Heart right ventricle (tissue), 16 donors: ENCODE results near the gene HK1. TPM values are rescaled to one million over a fixed set of nuclear protein-coding genes. Genes with fewer than 3 reads are reported as not detected.

Experiments used
- ATAC-seq, 8 donors: fragments of 200-7000 bp; cut with Tn5 transposase; one replicate each; pipeline ENCODE4 v1.9.1; 2020; ENCODE audit warnings: mild to moderate bottlenecking in 8 of 8, moderate library complexity in 8 of 8, moderate number of reproducible peaks in 1 of 8
- DNase-seq, 2 donors: peaks; one replicate each; pipeline ENCODE4 v3.0.0-alpha.2; 2020
- H3K27ac ChIP-seq, 10 donors: fragments of 200-600 bp; sonication (generic) in 2 of 10; one replicate each; pipeline versions ENCODE4 v1.5.0 to v1.8.0; 2020 to 2022; ENCODE audit warnings: mild to moderate bottlenecking in 3 of 10
- H3K27me3 ChIP-seq, 7 donors: fragments of 200-600 bp; one replicate each; pipeline ENCODE4 v1.8.0; 2021 to 2022; ENCODE audit warnings: mild to moderate bottlenecking in 2 of 7
- H3K36me3 ChIP-seq, 9 donors: fragments of 200-600 bp; sonication (generic) in 1 of 9; one replicate each; pipeline versions ENCODE4 v1.5.0 to v1.8.0; 2020 to 2022; ENCODE audit warnings: mild to moderate bottlenecking in 2 of 9
- H3K4me1 ChIP-seq, 9 donors: fragments of 200-600 bp; sonication (generic) in 1 of 9; one replicate each; pipeline versions ENCODE4 v1.5.0 to v1.8.0; 2020 to 2022; ENCODE audit warnings: mild to moderate bottlenecking in 4 of 9
- H3K4me3 ChIP-seq, 10 donors: fragments of 200-600 bp; sonication (generic) in 2 of 10; one replicate each; pipeline versions ENCODE4 v1.5.0 to v1.8.0; 2020 to 2022; ENCODE audit warnings: mild to moderate bottlenecking in 7 of 10, moderate library complexity in 2 of 10
- H3K9me3 ChIP-seq, 11 donors: fragments of 200-600 bp in 10 of 11; sonication (generic) in 2 of 11; one replicate each; pipeline versions ENCODE4 v1.5.0 to v1.8.0; 2013 to 2022; ENCODE audit warnings: mild to moderate bottlenecking in 2 of 11, control low read depth in 1 of 11, moderate library complexity in 1 of 11
- CTCF ChIP-seq, 9 donors: fragments of 200-600 bp; sonication (generic) in 2 of 9; IDR thresholded peaks; one replicate each; pipeline versions ENCODE4 v1.5.0 to v1.8.0; 2021 to 2022; ENCODE audit warnings: antibody characterized with exemption in 9 of 9, mild to moderate bottlenecking in 5 of 9, moderate library complexity in 1 of 9
- WGBS, 2 donors: extraction: QIAGEN DNeasy Blood & Tissue Kit; methylation state at CpG; one replicate each; pipeline ENCODE4 v1.1.7; 2013; ENCODE audit warnings: inconsistent platforms in 1 of 2; 5-methylcytosine and 5-hydroxymethylcytosine counted together
- intact Hi-C, 10 donors: fragments of 100-400 bp; cut with DNase I; formaldehyde crosslinking; loops; one replicate each; pipeline versions ENCODE4 v1.11.1 to v1.14.2; 2022
- polyA plus RNA-seq, 2 donors: library from polyadenylated mRNA; stranded (reverse); fragments of 200-250 nt; gene quantifications; one replicate each; pipeline ENCODE4 v1.2.3, GENCODE V29; 2013
- total RNA-seq, 10 donors: library from RNA; stranded (reverse); fragmentation: NEBNext Ultra II Directional in 3 of 10; extraction: Animal tissue kit (Norgen Biotek cat#: 25700) in 3 of 10; gene quantifications; one replicate each; pipeline versions ENCODE4 v1.2.1 to v1.2.4, GENCODE V29; 2021 to 2023
- donor health status: Arrhythmogenic right ventricular cardiomyopathy.
- donor health status: ischemic (EF 13 %, LVEDD 7.1; RV severe dilation, severe dysfunction).
- donor health status: healthy with polysubstance abuse.
- donor health status: DM: no; HTN: yes; CAD: no.
- donor health status: DM: no; HTN: no; CAD: no.
- donor health status: ischemic (EF 25% LVEDD 6.9; RV normal size, moderate dysfunction).
- donor health status: ischemic (EF 25% LVEDD 5.7; RV mildly dilated, moderate dysfunction).
- donor health status: healthy.
- donor health status: DM: yes; HTN: yes; CAD: no.
- donor health status: Ischemic cardiomyopathy.
- donor health status: ischemic (EF 35%, LVEDD 5.7; RV mildly dilated, moderate dysfunction).
- donor health status: nonischemic (EF 11% LVEDD 7.7; RV severe dilation, severe dysfunction).
- donor health status: DM: yes; HTN: yes; CAD: no.
- donor health status: PGD.
- donor health status: ischemic (EF 29% LVEDD 5.4; RV normal size, mild dysfunction).
- donor health status: nonischemic (EF 23%, LVEDD 6.1; RV moderate dilation, normal function).

HK1 gene
- total and polyA plus RNA-seq, 12 donors = 51.9 to 322 (median 233) TPM

- WGBS, 2 donors = 88 to 93% methylated on average over 17 of the region's 17 CpGs
- Histone ChIP-seq H3K4me1 (peaks cover 0 to 8% (median 0%) of the 10 kb centered on the region in 9 donors), H3K27me3 (no peaks in the 10 kb centered on the region), H3K36me3 (no peaks in the 10 kb centered on the region), H3K4me3 (no peak overlapping the region), H3K9me3 (no peaks in the 10 kb centered on the region), H3K27ac (no peak overlapping the region)
- no peak for DNase-seq
- TF ChIP-seq CTCF (IDR thresholded peaks at IDR 0.05) = no peak
- no peak for ATAC-seq
- intact Hi-C loops = no loop called here
Measured at GRCh38 chr10:69265521-69265920, 12.8 kb upstream of the HK1 start.

GRCh38 chr10:69268761-69269416 is 9.4 kb upstream of the HK1 start:
- Histone ChIP-seq H3K4me3 (no peak overlapping the region), H3K4me1 (no peaks in the 10 kb centered on the region), H3K36me3 (no peaks in the 10 kb centered on the region), H3K27ac (no peak overlapping the region), H3K27me3 (no peaks in the 10 kb centered on the region), H3K9me3 (peaks cover 0 to 13% (median 0%) of the 10 kb centered on the region in 11 donors)
- no peak for DNase-seq
- intact Hi-C loops = no loop called here
- 91 to 93% methylated on average over 14 of the region's 14 CpGs for WGBS, 2 donors
- ATAC-seq = no peak
- TF ChIP-seq CTCF (IDR thresholded peaks at IDR 0.05) = no peak

- no peaks in the 10 kb centered on the region for H3K36me3 ChIP-seq
- ATAC-seq (no peak), DNase-seq (no peak)
- no peaks in the 10 kb centered on the region for H3K27me3 ChIP-seq
- WGBS, 2 donors = 75 to 83% methylated on average over 2 of the region's 2 CpGs
- H3K4me3 ChIP-seq = no peak overlapping the region
- peaks cover 0 to 13% (median 0%) of the 10 kb centered on the region in 11 donors for H3K9me3 ChIP-seq
- H3K27ac ChIP-seq = no peak overlapping the region
- H3K4me1 ChIP-seq = no peaks in the 10 kb centered on the region
- intact Hi-C loops = no loop called here
- TF ChIP-seq CTCF (IDR thresholded peaks at IDR 0.05) = no peak
Measured at GRCh38 chr10:69269761-69270160, 8.5 kb upstream of the HK1 start.

GRCh38 chr10:69270990-69271389 is 7.3 kb upstream of the HK1 start:
- ATAC-seq (no peak), DNase-seq (no peak)
- H3K36me3 ChIP-seq = no peaks in the 10 kb centered on the region
- TF ChIP-seq CTCF (IDR thresholded peaks at IDR 0.05) = no peak
- WGBS, 2 donors = 59 to 73% methylated on average over 3 of the region's 3 CpGs
- H3K4me1 ChIP-seq = no peaks in the 10 kb centered on the region
- H3K9me3 ChIP-seq = peaks cover 0 to 13% (median 0%) of the 10 kb centered on the region in 11 donors
- no peak overlapping the region for H3K27ac ChIP-seq
- H3K4me3 ChIP-seq = no peak overlapping the region
- no peaks in the 10 kb centered on the region for H3K27me3 ChIP-seq
- intact Hi-C loops = no loop called here
